GM21367 (cell line): Measurements from ENCODE around the gene SLC36A1.
"Not testable (repeated sequence)": the region's sequence is repeated elsewhere in the genome, so short reads cannot be mapped to it uniquely, and the experiment has no call there.

Experiments used
- ATAC-seq: cut with Tn5 transposase; IDR thresholded peaks from one replicate; pipeline ENCODE4 v1.9.1; 2021; ENCODE audit not compliant: unreplicated experiment

The SLC36A1 gene

GRCh38 chr5:151447174-151448037 is at the start of gene SLC36A1:
Gene SLC36A1 (plus strand): TSS chr5:151447603. CDS start chr5:151458793, 11,190 bp downstream.
- peak; percentile 86 for ATAC-seq

- no peak for ATAC-seq
Observed at GRCh38 chr5:151405334-151406160, 41.9 kb upstream of the SLC36A1 start.

GRCh38 chr5:151406322-151406947 is 41.0 kb upstream of the SLC36A1 start:
- ATAC-seq = no peak

GRCh38 chr5:151408591-151409230 is 38.7 kb upstream of the SLC36A1 start:
- no peak for ATAC-seq

- no peak for ATAC-seq
Observed at GRCh38 chr5:151413800-151414199, 33.6 kb upstream of the SLC36A1 start.

- ATAC-seq = no peak
Observed at GRCh38 chr5:151414536-151414935, 32.9 kb upstream of the SLC36A1 start.

GRCh38 chr5:151417712-151418111 is 29.7 kb upstream of the SLC36A1 start:
- ATAC-seq = no peak

GRCh38 chr5:151420127-151420526 is 27.3 kb upstream of the SLC36A1 start:
- ATAC-seq = no peak

- ATAC-seq = no peak
Observed at GRCh38 chr5:151424892-151425523, 22.4 kb upstream of the SLC36A1 start.

GRCh38 chr5:151426347-151426746 is 21.1 kb upstream of the SLC36A1 start:
- not testable (repeated sequence) for ATAC-seq

- peak; percentile 97 for ATAC-seq
Observed at GRCh38 chr5:151427258-151427657, 20.1 kb upstream of the SLC36A1 start.

GRCh38 chr5:151430731-151431130 is 16.7 kb upstream of the SLC36A1 start:
- ATAC-seq = no peak

- no peak for ATAC-seq
Observed at GRCh38 chr5:151431666-151432065, 15.7 kb upstream of the SLC36A1 start.

- no peak for ATAC-seq
Observed at GRCh38 chr5:151432210-151432609, 15.2 kb upstream of the SLC36A1 start.

- ATAC-seq = no peak
Observed at GRCh38 chr5:151434570-151435237, 12.7 kb upstream of the SLC36A1 start.

GRCh38 chr5:151448038-151448985 is 909 bp downstream of the SLC36A1 start:
- ATAC-seq = no peak

GRCh38 chr5:151449297-151449696 is 1.9 kb downstream of the SLC36A1 start:
- no peak for ATAC-seq

GRCh38 chr5:151449839-151450238 is 2.4 kb downstream of the SLC36A1 start:
- ATAC-seq = no peak

GRCh38 chr5:151450605-151451004 is 3.2 kb downstream of the SLC36A1 start:
- ATAC-seq = no peak
